HEK293 (cell line): ENCODE data around the gene GGTLC2.
A peak's percentile ranks its signal among the peaks of the same experiment; 100 is the strongest.

ENCODE experiments used
- CTCF ChIA-PET: fragments of 350-600 bp; formaldehyde crosslinking; extraction: SDS; loops from one replicate; lab custom pipeline; 2021; ENCODE audit warnings: antibody characterized with exemption; lab: Yijun Ruan, JAX
- POLR2A ChIA-PET: fragments of 300-600 bp; formaldehyde crosslinking; extraction: SDS; loops from one replicate; lab custom pipeline; 2020; ENCODE audit warnings: antibody characterized with exemption, inconsistent platforms; lab: Yijun Ruan, JAX
- H3K27ac ChIP-seq: fragments of 200-500 bp; sonication (Bioruptor generic); 2 replicates; pipeline ENCODE4 v1.5.1; 2014; ENCODE audit warnings: low read depth, low read length, control low read depth, inconsistent platforms; ENCODE audit errors: extremely low read depth
- H3K36me3 ChIP-seq, 2 experiments: fragments of 200-500 bp in 1 of 2; sonication (Bioruptor generic) in 1 of 2; 1 replicate in 1 of 2; 2 replicates in 1 of 2; pipeline ENCODE4 v1.5.1; 2014 to 2017; ENCODE audit warnings: inconsistent platforms in 2 of 2, low read length in 2 of 2; ENCODE audit not compliant: control insufficient read depth in 2 of 2, insufficient read depth in 1 of 2
- H3K4me1 ChIP-seq: fragments of 200-500 bp; sonication (Bioruptor generic); 2 replicates; pipeline ENCODE4 v1.5.1; 2014; ENCODE audit warnings: mild to moderate bottlenecking, low read length, inconsistent platforms; ENCODE audit not compliant: control insufficient read depth, insufficient read depth
- H3K4me3 ChIP-seq: 2 replicates; pipeline ENCODE4 v1.5.1; 2011; ENCODE audit warnings: low read depth, mild to moderate bottlenecking, control low read depth, low read length, moderate library complexity
- H3K9me3 ChIP-seq: fragments of 200-500 bp; sonication (Bioruptor generic); 2 replicates; pipeline ENCODE4 v1.5.1; 2014; ENCODE audit warnings: low read depth, low read length, inconsistent platforms; ENCODE audit not compliant: control insufficient read depth, insufficient read depth
- GLI4 ChIP-seq: fragments of 450-650 bp; formaldehyde crosslinking; IDR thresholded peaks from 2 replicates; pipeline ENCODE4 v1.5.1; 2016; ENCODE audit warnings: missing biosample characterization, missing genetic modification characterization
- TCF7L2 ChIP-seq: IDR thresholded peaks from 2 replicates; pipeline ENCODE4 v1.6.1; 2011; ENCODE audit warnings: low read depth, mild to moderate bottlenecking, inconsistent platforms, low read length, moderate library complexity, borderline replicate concordance
- ZFP69B ChIP-seq: fragments of 450-650 bp; formaldehyde crosslinking; IDR thresholded peaks from 2 replicates; pipeline ENCODE4 v1.5.1; 2016; ENCODE audit warnings: missing biosample characterization, missing genetic modification characterization
- ZNF155 ChIP-seq: fragments of 450-650 bp; formaldehyde crosslinking; IDR thresholded peaks from 2 replicates; pipeline ENCODE4 v1.5.1; 2016; ENCODE audit warnings: missing biosample characterization, missing genetic modification characterization
- ZNF169 ChIP-seq: fragments of 450-650 bp; formaldehyde crosslinking; IDR thresholded peaks from 2 replicates; pipeline ENCODE4 v1.5.1; 2016; ENCODE audit warnings: missing biosample characterization, missing genetic modification characterization
- ZNF23 ChIP-seq: fragments of 450-650 bp; formaldehyde crosslinking; IDR thresholded peaks from 2 replicates; pipeline ENCODE4 v1.5.1; 2016; ENCODE audit warnings: missing biosample characterization, missing genetic modification characterization, borderline replicate concordance
- ZNF292 ChIP-seq: fragments of 450-650 bp; formaldehyde crosslinking; IDR thresholded peaks from 2 replicates; pipeline ENCODE4 v1.5.1; 2016; ENCODE audit warnings: low read depth, missing biosample characterization, missing genetic modification characterization, borderline replicate concordance
- ZNF501 ChIP-seq: fragments of 450-650 bp; formaldehyde crosslinking; IDR thresholded peaks from 2 replicates; pipeline ENCODE4 v1.5.1; 2016; ENCODE audit warnings: missing biosample characterization, missing genetic modification characterization
- ZNF600 ChIP-seq: fragments of 450-650 bp; formaldehyde crosslinking; IDR thresholded peaks from 2 replicates; pipeline ENCODE4 v1.5.1; 2016; ENCODE audit warnings: missing biosample characterization, missing genetic modification characterization
- ZNF629 ChIP-seq: fragments of 450-650 bp; formaldehyde crosslinking; IDR thresholded peaks from 2 replicates; pipeline ENCODE4 v1.5.1; 2017; ENCODE audit warnings: missing biosample characterization, missing genetic modification characterization
- ZNF791 ChIP-seq: fragments of 450-650 bp; formaldehyde crosslinking; IDR thresholded peaks from 2 replicates; pipeline ENCODE4 v1.5.1; 2016; ENCODE audit warnings: missing biosample characterization, missing genetic modification characterization
- TF ChIP-seq, protein P1 (sequence below): fragments of 450-650 bp; formaldehyde crosslinking; conservative IDR thresholded peaks from 2 replicates; pipeline ENCODE4 v1.5.1; 2016; ENCODE audit warnings: low read depth, missing biosample characterization, missing genetic modification characterization
- TF ChIP-seq, protein P2 (sequence below): fragments of 450-650 bp; formaldehyde crosslinking; optimal IDR thresholded peaks from 2 replicates; pipeline ENCODE3; 2016; ENCODE audit warnings: missing biosample characterization, mild to moderate bottlenecking, missing genetic modification characterization
- TF ChIP-seq, protein P3 (sequence below): fragments of 450-650 bp; formaldehyde crosslinking; IDR thresholded peaks from 2 replicates; pipeline ENCODE4 v1.5.1; 2016; ENCODE audit warnings: missing biosample characterization, missing genetic modification characterization, low read depth
- TF ChIP-seq, protein P4 (sequence below): fragments of 450-650 bp; formaldehyde crosslinking; IDR thresholded peaks from 2 replicates; pipeline ENCODE4 v1.5.1; 2016; ENCODE audit warnings: missing biosample characterization, missing genetic modification characterization
- TF ChIP-seq, protein P5 (sequence below): fragments of 450-650 bp; formaldehyde crosslinking; IDR thresholded peaks from 2 replicates; pipeline ENCODE4 v1.5.1; 2016; ENCODE audit warnings: missing biosample characterization, missing genetic modification characterization

The GGTLC2 gene

DNA sequence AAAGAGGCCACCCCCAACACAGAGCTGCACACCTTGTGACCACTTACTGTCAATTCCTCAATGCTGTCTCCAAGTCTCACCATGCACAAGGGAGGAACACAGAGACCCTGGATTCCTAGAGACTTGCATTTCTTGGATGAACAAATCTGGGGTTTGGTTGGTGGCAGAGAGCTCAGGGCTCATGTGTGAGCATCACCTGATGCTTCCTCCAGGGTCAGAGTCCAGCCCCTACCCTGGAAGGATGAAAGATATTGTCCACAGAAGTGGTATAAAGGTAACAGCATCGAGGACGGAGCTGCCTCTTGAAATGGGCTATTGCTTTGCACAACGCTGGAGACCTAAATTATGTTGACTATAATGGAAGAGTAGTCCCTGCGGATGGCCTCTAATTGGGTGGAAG lies 36.0 kb downstream of the GGTLC2 start (continued):
- TF ChIP-seq, protein P1, sequence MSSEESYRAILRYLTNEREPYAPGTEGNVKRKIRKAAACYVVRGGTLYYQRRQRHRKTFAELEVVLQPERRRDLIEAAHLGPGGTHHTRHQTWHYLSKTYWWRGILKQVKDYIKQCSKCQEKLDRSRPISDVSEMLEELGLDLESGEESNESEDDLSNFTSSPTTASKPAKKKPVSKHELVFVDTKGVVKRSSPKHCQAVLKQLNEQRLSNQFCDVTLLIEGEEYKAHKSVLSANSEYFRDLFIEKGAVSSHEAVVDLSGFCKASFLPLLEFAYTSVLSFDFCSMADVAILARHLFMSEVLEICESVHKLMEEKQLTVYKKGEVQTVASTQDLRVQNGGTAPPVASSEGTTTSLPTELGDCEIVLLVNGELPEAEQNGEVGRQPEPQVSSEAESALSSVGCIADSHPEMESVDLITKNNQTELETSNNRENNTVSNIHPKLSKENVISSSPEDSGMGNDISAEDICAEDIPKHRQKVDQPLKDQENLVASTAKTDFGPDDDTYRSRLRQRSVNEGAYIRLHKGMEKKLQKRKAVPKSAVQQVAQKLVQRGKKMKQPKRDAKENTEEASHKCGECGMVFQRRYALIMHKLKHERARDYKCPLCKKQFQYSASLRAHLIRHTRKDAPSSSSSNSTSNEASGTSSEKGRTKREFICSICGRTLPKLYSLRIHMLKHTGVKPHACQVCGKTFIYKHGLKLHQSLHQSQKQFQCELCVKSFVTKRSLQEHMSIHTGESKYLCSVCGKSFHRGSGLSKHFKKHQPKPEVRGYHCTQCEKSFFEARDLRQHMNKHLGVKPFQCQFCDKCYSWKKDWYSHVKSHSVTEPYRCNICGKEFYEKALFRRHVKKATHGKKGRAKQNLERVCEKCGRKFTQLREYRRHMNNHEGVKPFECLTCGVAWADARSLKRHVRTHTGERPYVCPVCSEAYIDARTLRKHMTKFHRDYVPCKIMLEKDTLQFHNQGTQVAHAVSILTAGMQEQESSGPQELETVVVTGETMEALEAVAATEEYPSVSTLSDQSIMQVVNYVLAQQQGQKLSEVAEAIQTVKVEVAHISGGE (tag by site-specific recombination): no peak
- no peak for TF ChIP-seq ZNF292 (tag by site-specific recombination)

DNA sequence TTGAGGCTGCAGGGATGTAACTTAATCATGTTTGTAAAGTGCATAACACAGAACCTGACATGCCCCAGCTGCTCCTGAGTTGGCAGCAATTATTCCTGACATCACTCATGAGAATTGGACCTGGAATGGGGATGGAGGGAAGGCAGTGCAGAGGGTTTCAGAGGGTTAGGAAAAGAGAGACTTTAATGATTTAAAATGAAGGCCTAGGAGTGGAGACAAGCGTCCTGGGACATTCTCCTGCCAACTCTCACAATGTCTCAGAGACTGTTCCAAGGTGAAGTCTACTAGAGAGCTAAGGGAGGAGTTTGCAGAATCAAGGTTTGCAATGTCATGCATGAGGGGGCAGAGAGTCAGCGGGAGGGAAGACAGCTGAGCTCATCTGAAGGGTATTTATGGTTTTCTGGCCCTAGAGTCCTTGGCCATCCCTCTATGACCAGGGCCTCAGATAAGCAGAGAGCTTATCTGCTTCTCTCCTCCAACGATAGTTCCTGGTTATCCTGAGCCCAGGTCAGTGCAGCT lies 36.9 kb downstream of the GGTLC2 start:
- CTCF ChIA-PET: interaction anchor here (0.7 to 3.2 kb wide), 6 partner anchors 11 to 62 kb away, joined by 3 to 16 read pairs (median 8); no protein-coding TSS in a partner anchor
- H3K27ac ChIP-seq: no peak overlapping the region

DNA sequence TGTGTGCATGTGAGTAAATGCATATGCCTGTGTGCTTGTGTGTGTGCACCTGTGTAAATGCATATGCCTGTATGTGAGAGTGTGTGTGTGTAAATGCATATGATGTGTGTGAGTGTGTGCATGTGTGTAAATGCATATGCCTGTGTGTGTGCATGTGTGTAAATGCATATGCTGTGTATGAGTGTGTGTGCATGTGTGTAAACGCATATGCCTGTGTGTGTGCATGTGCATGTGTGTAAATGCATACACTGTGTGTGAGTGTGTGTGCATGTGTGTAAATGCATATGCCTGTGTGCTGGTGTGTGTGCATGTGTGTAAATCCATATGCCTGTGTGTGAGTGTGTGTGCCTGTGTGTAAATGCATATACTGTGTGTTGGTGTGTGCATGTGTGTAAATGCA lies 37.8 kb downstream of the GGTLC2 start:
- CTCF ChIA-PET: interaction anchor here (0.9 to 3.2 kb wide), 3 partner anchors 16 to 28 kb away, joined by 3 to 16 read pairs (median 15); no protein-coding TSS in a partner anchor
- TF ChIP-seq, protein P2, sequence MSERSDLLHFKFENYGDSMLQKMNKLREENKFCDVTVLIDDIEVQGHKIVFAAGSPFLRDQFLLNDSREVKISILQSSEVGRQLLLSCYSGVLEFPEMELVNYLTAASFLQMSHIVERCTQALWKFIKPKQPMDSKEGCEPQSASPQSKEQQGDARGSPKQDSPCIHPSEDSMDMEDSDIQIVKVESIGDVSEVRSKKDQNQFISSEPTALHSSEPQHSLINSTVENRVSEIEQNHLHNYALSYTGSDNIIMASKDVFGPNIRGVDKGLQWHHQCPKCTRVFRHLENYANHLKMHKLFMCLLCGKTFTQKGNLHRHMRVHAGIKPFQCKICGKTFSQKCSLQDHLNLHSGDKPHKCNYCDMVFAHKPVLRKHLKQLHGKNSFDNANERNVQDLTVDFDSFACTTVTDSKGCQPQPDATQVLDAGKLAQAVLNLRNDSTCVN: peak; percentile 9
- no peak for TF ChIP-seq ZNF791 (tag by site-specific recombination)
- H3K27ac ChIP-seq: no peak overlapping the region
- no peak overlapping the region for H3K4me3 ChIP-seq
- POLR2A ChIA-PET: no interaction called here
- no peaks in the 10 kb centered on the region for H3K36me3 ChIP-seq
- no peaks in the 10 kb centered on the region for H3K4me1 ChIP-seq
- H3K9me3 ChIP-seq: no peaks in the 10 kb centered on the region

More for the DNA sequence above, 36.9 kb downstream of the GGTLC2 start:
- no peaks in the 10 kb centered on the region for H3K4me1 ChIP-seq
- POLR2A ChIA-PET: interaction anchor here (0.7 kb wide), 1 partner anchor 15 kb away, joined by 3 read pairs; no protein-coding TSS in a partner anchor
- H3K9me3 ChIP-seq: no peaks in the 10 kb centered on the region
- H3K36me3 ChIP-seq: no peaks in the 10 kb centered on the region
- H3K4me3 ChIP-seq: no peak overlapping the region
- TF ChIP-seq, protein P3, sequence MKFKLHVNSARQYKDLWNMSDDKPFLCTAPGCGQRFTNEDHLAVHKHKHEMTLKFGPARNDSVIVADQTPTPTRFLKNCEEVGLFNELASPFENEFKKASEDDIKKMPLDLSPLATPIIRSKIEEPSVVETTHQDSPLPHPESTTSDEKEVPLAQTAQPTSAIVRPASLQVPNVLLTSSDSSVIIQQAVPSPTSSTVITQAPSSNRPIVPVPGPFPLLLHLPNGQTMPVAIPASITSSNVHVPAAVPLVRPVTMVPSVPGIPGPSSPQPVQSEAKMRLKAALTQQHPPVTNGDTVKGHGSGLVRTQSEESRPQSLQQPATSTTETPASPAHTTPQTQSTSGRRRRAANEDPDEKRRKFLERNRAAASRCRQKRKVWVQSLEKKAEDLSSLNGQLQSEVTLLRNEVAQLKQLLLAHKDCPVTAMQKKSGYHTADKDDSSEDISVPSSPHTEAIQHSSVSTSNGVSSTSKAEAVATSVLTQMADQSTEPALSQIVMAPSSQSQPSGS (tag by site-specific recombination): no peak
- TF ChIP-seq TCF7L2 (no peak), ZNF600 (0 out of 2 replicates have a peak, but pooled peaks have one; percentile 22), ZNF169 (tag by site-specific recombination) (no peak), ZNF23 (tag by site-specific recombination) (no peak), ZFP69B (tag by site-specific recombination) (no peak), GLI4 (tag by site-specific recombination) (no peak), ZNF155 (no peak), ZNF629 (tag by site-specific recombination) (0 out of 2 replicates have a peak, but pooled peaks have one; percentile 23), ZNF501 (tag by site-specific recombination) (no peak)
- TF ChIP-seq, protein P4, sequence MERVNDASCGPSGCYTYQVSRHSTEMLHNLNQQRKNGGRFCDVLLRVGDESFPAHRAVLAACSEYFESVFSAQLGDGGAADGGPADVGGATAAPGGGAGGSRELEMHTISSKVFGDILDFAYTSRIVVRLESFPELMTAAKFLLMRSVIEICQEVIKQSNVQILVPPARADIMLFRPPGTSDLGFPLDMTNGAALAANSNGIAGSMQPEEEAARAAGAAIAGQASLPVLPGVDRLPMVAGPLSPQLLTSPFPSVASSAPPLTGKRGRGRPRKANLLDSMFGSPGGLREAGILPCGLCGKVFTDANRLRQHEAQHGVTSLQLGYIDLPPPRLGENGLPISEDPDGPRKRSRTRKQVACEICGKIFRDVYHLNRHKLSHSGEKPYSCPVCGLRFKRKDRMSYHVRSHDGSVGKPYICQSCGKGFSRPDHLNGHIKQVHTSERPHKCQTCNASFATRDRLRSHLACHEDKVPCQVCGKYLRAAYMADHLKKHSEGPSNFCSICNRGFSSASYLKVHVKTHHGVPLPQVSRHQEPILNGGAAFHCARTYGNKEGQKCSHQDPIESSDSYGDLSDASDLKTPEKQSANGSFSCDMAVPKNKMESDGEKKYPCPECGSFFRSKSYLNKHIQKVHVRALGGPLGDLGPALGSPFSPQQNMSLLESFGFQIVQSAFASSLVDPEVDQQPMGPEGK: no peak
- TF ChIP-seq, protein P5, sequence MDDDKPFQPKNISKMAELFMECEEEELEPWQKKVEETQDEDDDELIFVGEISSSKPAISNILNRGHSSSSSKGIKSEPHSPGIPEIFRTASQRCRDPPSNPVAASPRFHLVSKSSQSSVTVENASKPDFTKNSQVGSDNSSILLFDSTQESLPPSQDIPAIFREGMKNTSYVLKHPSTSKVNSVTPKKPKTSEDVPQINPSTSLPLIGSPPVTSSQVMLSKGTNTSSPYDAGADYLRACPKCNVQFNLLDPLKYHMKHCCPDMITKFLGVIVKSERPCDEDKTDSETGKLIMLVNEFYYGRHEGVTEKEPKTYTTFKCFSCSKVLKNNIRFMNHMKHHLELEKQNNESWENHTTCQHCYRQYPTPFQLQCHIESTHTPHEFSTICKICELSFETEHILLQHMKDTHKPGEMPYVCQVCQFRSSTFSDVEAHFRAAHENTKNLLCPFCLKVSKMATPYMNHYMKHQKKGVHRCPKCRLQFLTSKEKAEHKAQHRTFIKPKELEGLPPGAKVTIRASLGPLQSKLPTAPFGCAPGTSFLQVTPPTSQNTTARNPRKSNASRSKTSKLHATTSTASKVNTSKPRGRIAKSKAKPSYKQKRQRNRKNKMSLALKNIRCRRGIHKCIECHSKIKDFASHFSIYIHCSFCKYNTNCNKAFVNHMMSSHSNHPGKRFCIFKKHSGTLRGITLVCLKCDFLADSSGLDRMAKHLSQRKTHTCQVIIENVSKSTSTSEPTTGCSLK (tag by site-specific recombination): no peak
